HG03565 (cell line): ENCODE results near the gene SH2D4B.

Experiments used
- ATAC-seq: cut with Tn5 transposase; IDR thresholded peaks from one replicate; pipeline ENCODE4 v1.9.1; 2021; ENCODE audit warnings: mild to moderate bottlenecking, moderate library complexity; ENCODE audit not compliant: unreplicated experiment

The SH2D4B gene

DNA sequence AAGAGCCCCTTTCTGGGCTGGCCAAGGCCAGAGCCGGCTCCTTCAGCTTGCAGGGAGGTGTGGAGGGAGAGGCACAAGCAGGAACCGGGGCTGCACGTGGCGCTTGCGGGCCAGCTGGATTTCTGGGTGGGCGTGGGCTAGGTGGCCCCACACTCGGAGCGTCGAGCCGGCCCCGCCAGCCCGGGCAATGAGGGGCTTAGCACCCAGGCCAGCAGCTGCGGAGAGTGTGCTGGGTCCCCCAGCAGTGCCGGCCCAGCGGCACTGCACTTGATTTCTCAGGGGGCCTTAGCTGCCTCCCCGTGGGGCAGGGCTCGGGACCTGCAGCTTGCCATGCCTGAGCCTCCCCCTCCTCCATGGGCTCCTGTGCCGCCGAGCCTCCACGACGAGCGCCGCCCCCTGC is 48.1 kb downstream of the SH2D4B start:
- ATAC-seq, result no peak

DNA sequence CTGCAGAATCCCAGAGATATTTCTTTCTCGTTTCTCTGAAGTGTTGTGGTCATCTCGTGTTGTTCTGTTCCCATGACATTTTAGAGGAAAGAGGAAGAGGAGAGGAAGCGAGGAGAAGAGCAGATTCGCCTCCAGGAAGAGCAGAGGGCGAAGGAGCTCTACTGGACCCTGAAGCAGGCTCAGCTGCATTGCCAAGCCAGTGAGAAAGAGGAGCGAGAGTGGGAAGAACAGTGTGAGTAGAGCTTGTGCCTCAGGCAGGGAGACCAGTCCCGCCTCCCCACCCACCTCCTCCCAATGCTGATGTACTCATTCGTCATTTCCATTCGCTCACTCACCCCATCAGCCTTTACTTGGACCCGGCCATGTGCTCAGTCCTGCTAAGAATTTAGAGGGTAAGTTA is 50.8 kb downstream of the SH2D4B start:
- no peak for ATAC-seq

DNA sequence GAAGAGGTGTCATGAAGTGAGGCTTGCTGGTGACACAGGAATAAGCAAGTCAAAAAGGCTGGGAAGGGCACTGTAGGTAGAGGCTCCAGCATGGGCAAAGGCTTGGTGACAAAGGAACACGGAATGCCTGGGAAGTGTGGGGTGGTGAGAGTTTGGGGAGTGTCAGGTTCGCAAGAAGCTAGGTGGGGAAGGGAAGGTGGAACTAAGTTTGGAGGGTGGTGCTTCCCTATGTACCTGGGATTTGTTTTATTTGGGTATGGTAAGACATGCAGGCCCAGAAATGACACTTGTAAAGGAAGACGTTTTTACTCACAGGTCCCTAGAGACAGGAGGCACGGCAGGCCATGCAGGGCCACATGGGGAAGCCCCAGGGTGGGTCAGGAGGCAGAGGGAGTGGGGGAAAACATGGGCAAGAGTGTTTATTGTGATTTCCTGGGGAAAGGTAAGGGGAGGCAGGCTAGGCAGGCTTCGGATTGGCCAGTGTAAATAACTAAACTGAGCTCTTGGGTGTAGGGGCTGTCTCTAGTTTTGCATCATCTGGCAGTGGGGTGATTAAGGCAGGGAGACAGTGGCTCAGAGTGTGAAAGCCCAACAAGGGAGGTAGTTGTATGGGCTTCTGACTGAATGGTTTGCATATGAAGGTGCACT is 52.1 kb downstream of the SH2D4B start:
- ATAC-seq, result peak; percentile 94

DNA sequence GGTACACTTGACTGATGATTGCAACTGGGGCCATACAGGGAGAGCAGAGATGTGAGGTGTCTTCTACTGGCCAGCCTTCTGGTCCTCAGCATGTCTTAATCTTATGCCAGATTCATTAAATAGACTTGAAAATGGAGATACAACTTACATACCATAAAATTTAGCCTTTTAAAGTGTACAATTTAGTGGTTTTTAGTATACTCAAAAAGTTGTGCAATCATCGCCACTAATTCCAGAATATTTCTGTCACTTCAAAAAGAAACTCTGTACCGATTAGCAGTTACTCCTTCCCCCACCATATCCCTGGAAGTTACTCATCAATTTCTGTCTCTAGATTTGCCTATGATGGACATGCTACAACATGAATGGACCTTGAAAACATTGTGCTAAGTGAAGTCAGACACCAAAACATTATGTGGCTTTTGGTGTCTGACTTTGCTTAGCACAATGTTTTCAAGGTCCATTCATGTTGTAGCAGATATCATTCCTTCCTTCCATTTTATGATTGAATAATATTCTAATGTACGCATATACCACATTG is 53.0 kb downstream of the SH2D4B start:
- no peak for ATAC-seq

DNA sequence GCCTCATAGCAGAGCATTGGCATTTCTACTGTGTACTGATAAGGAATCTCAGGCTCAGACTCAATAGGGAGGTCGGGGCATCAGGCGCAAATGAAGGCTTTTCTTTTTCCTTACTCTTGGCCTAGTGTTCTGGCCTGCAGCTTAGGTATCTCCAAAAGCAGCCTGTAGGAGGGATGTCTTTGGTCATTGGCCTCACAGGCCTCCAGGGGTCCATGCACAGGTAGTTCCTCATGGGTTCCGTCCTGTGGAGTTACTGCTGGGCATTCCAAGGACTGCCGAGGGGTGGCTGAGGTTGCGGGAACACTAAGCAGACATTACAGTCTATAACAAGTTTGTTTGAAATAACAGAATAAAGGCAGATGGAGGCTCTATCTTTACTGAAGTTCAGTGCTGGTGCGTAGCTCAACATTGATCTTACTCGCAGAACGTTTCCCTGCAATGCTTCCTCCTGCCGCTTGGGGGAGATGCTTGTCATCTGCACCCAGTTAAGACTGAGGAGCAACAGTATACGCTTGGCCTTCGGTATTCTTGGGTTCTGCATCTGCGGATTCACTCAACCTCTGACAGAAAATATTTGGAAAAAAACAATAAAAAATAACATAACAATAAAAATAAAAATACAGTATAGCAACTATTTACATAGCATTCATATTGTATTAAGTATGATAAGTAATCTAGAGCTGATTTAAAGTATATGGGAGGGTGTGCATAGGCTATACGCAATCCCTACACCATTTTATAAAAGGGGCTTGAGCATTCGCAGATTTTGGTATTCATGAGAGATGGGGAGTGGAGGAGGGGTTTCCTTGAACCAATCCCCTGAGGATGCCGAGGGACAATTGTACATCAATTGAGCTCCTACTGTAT is 58.9 kb downstream of the SH2D4B start:
- ATAC-seq, result peak; percentile 28

DNA sequence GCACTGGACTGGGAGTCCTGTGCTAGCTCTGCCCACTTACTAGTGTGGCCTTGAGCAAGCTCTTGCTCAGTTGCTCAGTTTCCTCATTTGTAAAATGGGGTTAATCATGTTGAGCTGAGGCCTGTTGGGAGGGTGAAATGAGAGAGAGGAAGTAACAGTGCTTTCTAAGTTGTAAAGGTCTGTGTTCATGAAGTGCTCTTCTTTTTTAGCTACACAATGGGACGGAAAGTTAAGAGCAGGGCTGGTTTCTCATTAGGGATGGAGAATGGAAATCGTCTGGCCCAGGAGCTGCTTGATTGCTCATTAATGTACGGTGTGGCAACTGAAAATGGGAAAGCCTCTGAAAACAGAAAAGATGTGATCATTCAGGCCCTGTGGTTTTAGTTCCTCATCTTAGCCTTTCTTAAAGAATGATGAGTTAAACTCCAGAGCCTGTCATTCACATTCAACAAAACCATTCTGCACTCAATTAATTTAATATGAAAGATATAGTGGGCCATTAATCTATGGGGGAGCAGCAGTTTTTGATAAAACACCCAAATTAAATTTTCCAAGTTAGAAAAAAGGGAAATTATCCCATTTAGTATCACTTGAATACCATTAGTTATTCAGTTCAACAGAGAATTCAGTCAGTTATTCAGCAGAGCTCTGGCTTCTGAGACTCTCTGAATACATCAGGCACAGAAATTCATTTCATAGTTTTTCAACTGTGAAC is 60.5 kb downstream of the SH2D4B start:
- ATAC-seq, result peak; percentile 49

DNA sequence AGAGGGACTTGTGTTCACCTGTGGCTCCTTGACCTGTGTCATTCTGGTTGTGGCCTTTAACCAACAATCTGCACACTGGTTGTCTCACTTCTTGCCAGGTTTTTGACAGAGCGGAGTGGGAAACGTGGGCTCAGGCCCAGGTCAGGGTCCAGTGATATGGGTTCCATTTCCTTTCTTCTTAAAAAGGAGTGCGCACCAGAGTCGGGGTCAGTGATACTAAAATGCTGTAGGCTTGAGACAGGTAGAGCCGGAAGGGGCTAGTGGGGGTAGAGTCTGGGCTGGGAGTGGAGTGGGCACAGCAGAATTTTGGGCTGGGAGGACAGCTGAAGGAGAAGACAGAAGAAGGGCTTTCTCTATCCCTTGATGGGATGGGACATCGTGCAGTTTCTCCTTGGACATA is 61.2 kb downstream of the SH2D4B start:
- no peak for ATAC-seq

DNA sequence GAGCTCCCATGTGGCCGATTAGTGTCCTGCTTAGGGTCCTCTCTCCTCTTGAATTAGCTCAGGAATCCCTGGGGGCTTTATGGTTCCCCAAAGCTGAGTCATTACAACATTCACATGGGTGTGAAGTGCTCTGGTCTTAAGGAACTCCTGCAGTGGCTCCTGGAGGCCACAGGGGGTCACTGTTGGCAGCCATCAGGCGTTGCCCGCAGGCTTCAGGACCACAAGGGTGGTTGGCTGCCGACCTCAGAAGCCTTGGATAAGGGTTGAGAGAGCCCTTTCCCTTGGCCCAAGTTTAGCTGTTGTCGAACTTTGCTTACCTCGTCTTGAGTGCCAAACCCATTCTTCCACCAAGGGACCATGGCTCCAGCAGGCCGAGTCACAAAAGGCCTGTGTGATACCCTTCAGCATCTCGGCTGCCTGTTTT is 61.7 kb downstream of the SH2D4B start:
- ATAC-seq, result peak; percentile 72

DNA sequence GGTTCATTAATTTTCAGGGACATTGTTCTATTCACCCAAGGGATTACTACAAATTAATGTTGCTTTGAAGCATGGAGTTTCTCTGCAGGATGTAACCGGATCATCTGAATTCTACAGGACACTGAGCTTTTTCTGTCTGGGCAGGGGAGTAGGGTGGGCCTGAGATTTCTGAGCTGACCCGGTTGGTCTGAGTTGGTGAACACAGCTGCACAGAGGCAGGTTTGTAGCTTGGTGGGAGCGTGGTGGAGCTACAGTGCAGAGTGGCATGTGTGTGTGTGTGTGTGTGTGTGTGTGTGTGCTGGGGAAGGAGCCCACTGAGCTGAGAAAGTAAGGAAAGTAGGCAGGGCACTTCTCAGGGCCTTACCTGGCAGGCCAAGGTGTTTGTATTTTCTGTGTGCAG is 62.6 kb downstream of the SH2D4B start:
- ATAC-seq, result no peak

DNA sequence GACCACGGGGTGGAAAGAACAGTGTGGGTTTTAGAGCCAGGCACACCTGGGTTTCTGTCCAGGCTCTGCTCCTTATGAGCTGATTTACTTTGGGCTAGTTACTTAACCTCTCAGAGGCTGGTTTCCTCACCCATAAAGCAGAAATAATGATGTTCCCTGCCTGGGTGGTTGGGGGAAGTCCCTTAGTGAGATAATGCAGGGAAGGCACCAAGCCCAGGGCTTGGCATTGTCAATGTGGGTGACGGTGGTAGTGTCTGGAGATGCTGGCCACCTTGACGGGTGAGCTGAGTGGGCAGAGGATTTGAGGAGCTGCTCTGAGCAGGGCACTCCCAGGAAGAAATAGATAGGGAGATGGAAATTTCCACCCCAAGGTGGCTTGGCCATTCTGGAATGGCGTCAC is 65.2 kb downstream of the SH2D4B start:
- no peak for ATAC-seq

DNA sequence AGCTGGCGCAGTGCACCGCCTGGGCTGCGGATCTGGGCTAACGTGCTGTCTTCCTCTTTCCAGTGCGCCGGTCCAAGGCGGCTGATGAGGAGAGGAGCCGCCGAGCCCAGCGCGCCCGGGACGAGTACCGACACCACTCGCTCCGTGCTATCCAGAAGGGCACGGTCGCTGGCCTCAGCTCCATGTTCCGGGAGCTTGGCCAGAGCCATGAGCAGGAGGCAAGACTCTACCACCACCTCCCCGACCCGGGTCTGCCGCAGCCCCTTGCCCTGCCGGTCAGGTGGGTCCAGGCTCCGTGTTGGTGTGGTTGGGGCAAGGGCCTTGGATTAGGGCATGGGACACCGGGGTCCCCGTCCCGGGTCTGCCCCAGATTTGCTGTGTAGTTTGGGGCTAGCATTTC is 65.8 kb downstream of the SH2D4B start:
- ATAC-seq, result no peak

DNA sequence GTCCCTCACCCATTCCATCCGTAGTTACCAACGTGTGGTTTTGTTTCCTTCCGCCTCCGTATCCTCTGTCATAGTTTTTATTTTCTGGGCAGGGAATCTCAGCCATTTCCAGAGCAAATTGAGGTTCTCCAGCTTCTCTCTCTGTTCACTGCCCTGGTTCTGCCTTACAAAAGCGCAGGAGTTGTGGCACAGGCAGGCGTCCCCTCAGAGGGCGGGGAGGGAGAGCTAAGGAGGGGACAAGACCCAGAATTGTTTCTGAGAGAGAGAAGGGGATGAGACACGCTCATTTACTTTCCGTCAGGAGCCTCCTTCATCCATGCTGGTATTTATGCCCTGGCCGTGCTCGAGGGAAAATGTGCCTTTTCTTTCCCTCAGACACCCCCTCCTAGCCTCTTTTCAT is 71.0 kb downstream of the SH2D4B start:
- no peak for ATAC-seq

DNA sequence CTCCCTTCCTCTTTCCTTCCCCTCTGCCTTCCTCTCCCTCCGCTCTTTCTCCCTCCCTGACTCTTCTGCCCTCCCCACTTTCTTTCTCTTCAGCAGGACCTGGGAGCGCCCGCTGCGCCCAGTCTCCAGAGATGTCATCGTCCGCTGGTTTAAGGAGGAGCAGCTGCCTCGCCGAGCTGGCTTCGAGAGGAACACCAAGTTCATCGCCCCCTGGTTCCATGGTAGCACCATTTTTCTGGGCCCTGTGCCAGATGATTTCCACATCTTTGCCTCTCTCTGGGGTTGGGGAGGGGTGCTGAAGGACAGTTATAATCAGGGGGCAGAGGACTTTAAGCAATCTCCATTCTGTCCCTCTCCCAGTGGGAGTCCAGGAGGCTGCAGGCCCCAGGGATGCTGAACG is 71.6 kb downstream of the SH2D4B start:
- no peak for ATAC-seq

DNA sequence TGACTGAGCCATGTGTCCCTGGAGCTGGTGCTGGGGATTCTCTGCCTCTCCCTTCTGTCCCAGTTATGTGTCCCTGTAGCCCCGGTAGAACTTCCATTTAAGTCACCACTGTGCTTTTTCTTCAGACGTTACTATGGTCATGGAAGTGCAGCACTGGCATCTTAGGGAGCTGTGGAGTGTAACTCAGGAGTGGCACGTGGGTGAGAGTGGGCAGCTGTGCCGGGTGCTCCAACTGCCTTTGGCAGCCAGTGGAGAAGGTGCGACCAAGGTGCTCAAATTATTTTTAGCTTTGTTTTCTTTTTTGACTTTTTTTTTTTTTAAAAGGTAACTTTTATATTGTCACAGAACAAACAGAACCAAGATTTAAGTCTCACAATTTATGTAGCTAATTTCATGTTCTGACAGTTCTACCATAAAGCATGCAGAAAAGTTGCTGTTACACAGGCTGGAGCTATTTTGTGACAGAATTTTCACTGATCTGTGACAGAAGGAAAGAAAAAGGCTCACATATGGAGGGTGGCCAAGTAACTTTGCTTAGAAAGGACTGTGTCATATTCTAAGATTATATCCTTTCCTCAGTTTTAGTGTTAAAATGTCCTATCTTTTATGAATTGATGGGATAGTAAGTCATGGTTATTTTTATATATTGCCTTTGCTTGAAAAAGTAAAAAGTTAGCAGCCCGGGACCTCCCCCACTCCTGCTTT is 73.9 kb downstream of the SH2D4B start:
- ATAC-seq, result no peak

DNA sequence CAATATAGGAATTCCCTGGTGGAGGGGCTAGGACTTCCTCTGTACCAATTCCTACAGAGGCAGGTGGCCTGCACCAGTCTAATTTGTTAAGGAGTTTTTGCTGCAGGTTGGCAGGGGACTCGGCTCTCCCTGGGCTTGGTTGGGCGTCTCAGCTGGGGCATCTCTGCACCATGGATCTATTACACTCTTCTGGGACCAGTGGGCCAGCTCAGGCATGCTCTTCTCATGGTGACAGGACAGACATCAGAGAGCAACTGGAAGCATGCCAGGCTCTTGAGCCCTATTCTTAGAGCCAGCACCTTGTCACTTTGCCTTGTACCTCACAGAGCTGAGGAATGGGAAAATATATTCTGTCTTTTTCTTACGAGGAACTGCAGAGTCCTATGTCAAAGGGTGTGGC is 74.6 kb downstream of the SH2D4B start:
- no peak for ATAC-seq

DNA sequence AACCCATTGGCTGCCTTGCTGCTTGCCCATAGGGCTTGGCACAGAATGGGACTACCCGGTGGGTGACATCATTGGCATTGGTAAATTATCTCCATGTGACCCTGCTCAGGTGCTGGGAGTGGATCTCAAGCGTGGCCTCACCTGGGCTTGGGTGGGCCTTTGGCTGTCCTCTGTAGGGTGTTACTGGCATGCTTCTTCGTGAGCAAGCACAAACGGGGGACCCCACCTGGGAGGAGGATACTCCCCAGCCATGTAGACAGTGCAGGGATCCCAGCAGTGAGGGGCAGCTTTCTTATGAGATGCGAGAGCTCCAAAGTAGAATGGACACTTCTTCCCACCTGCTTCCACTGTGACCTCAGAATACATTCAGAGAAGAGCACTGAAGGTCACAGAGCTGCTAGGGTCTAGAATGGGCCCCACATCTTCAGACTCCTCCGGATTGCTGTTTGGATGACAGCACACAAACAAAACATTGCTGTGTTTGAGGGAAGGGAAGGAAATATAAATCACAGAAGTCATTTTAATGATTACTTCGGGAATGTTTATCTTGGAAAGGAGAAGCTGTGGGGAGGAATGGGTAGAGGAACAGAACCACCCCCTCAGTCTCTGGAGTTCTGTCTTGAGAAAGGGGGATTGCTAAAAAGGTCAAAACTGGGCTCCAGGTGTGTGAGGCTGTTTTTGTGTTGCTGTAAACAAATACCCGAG is 75.9 kb downstream of the SH2D4B start:
- no peak for ATAC-seq

DNA sequence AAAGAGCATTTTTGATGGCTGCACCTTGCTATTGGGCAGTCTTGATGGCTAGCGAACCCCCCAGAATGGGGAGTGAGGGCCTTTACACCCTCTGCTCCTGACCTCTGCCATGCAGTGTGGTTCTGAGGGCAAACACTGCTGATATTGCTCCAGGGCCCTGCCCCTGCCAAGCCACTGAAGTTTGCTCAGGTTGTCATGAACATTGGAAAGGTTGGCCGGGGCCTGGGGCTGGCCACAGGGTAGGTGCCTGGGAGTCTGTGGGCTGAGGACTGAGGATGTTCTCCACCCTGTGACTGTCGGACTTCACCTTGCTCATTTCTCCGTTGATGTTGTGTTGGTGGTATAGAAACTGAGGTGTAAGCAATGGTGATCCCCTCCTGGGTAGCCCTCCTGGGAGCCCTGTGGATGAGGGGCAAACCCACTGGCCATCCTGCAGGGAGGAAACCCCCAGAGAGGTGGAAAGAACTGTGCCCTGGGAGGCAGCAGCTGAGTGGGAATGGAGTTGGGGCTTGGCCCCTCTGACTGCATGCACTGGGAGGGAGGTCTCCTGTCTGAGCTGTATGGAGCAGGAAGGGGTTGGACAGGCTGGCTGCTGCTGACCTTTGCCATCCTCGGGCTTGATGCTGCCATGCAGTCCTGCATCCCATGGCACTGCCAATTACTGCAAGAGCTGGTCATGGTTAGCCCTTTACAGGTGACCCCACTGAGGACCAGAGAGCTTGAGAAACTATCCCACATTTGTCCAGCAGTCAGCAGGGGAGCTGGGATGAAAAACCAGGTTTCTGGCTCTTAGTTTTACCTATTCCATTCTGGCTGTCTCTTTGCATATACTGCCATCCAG is 77.1 kb downstream of the SH2D4B start:
- ATAC-seq, result no peak

DNA sequence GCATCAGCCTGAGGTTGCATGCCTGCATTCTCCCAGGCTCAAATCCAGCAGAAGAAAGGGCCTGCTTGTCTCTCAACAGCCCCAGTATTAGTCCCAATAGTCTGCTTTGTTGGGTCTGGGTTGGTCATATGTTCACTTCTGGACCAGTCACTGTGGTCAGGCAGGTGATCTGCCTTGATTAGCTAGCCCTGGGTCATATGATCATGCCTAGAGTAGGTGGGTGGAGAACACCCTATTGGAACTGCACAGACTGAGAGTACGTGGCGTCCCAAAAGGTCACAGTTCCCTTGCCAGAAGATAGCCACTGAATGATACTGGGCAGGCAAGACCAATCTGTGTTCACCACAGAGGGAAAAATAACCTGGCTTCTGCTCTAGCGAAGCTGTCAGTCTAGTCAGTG is 80.1 kb downstream of the SH2D4B start:
- no peak for ATAC-seq

DNA sequence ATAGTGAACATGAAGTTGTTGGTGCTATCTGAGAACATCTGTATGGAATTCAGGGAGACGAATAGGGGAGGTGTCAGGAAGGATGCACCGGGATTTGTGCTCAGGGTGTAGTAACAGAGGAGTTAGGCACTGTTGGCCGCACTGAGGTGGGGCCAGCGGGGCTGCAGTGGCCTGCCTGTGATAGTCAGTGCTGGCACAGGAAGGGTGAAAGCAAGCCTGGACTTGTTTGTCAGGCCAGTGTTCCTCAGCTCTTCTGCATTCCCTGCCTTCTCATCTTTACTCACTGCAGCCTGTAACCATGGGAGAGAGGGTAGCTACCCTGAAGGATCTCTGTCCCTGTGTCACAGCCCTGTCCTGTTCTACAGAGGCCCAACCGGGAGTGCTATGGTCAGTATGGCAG is 81.3 kb downstream of the SH2D4B start:
- no peak for ATAC-seq
